Measurements from ENCODE around the gene SCIMP.
A peak's percentile ranks its signal among the peaks of the same experiment; 100 is the strongest.
"Not testable (repeated sequence)": the region's sequence is repeated elsewhere in the genome, so short reads cannot be mapped to it uniquely, and the experiment has no call there.

Gene SCIMP

DNA sequence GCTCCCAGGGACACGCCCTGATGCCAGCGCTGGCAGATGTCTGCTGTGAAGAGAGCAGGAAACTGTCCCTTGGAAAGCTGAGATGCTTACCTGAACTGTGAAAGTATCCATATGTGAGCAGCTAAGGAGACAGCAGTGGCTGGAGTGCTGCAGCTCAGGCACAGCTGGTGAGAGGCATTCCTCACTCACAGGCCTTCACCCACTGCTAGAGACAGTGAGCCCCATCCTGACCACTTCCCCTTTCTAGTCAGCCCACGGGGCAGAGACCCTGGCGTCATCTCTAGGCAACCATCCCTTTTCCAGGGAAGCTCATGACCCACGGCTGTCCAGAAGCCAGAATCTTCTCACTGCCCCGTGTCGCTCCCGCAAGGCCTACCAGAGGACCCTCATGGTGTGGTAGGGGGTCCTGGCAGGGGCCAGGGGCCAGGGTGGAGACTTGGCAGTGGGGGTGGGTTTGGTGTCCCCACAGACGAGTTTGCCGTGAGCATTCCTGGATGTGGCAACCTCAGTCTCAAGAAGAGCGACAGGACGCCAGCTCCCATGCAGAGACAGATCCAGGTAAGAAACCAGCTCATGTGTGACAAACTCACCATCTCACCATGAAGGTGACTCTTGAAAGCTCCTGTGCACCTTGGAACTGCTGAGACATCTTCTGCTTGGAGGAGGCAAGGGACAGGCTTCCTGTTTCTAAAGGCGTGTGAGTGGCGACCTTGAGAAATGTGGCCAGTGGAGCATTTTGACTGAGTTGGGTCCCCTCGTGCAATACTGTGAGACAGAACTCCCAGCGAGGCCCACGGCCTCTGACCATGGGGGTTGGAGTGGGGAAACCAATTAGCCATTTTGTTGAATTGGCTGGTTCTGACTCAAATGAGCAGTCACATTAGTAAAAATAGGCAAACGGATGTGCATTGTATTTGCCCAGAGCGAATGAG, at the start of gene SCIMP:
TSS of gene SCIMP (minus strand) at position 216 of the 932 bp plus-strand sequence. CDS start at position 111, 105 bp downstream.
- DNase-seq (ENCODE audit: low read depth) = no peak

DNA sequence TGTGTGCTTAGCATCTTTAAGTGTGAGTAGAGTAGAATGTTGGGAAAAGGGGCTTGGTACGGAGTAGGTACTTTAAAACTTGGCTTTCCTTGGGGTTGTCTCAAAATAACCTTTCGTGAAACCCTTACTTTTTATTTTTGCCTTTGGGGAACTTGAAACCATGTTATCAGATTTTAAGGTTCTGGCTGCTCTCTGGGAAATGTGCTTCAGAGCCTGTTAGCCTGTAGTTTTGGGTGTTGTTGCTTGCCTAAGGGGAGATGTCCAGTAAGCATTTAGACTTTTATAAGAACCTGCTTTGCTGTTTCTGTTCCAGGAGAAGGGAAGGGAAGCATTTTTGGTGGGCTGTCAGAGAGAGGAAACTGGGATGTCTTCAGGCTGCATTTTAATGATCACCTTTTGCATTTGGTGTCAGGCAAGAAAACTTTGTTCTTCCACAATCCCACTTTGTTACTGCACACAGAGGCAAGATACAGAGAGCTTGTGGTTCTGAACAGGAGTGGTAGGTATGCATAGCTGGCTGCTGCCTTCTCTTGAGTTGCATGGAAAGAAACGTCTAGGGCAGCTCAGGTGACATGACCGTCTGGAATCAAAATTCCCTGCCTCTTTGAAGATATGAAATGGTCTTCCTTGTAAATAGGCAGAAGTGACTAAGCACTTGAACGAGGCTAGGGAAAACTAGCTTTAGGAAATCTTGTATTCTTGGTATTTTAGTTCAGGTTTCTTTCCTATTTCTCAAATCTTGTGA, 49.1 kb upstream of the SCIMP start:
- DNase-seq (ENCODE audit: low read depth) = no peak

DNA sequence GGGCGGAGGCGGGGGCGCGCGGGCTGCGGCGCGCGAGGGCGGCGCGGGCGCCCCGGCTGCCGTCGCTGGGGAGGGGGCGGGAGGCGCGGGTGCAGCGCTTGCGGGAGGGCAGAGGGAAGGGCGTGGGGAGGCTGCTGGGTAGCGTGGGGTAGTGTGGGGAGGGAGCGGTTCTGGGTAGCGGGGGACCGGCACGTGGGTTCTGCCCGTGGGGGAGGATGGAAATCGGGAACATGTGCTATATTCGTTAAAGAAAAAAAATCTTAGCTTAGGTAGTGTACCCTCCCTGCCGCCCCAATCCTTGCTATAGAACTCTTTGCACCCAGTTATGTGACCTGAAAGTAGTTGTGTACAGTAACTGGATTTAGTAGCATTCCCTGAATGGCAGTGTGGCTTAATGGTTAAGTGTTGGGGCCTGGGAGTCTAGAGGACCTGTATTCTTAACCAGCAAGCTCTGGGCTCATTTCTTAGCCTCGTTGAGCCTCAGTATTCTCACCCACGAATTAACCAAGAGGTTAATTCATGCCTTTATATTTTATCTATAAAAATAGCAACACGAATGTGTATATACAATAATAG, 48.1 kb upstream of the SCIMP start:
- peak; percentile 30 for DNase-seq (ENCODE audit: low read depth)

DNA sequence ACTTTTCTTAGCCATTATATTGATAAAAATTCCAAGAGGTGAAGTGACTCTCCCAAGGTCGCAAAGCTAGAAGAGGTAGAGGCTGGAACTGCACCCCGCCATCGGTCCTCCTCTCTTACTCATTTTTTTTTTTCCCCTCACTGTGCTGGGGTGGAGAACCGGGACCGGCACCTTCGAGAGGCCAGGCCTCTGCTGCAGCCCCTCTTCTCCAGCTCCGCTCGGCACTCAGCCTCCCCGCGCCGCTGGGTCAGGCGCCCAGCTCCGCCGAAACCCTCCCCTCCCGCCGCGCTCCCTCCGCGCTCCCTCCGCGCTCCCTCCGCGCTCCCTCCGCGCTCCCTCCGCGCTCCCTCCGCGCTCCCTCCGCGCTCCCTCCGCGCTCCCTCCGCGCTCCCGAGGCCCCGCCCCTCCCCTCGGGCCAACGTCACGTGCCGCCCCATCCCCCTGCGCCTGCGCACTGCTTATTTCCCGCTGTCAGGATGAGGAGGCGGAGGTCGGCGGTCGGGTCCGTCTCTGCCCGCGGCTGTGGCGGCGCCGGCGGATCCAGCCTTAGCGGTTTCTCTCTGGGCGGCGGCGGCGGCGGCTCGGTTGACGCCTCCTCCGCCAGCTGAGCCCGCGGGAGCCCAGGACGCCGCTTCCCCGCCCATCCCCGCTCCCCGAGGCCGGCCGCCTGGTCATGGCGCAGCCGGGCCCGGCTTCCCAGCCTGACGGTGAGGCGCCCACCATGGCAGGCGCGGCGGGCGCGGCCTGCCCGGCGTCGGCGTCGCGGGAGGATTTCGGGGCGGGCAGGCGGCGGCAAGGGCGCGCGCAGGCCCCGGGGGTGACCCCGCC, 47.4 kb upstream of the SCIMP start, which contains the start of gene RABEP1:
TSS of gene RABEP1 (plus strand) at position 471 of the 828 bp plus-strand sequence. CDS start at position 674, 203 bp downstream.
- DNase-seq (ENCODE audit: low read depth) = peak; percentile 90

DNA sequence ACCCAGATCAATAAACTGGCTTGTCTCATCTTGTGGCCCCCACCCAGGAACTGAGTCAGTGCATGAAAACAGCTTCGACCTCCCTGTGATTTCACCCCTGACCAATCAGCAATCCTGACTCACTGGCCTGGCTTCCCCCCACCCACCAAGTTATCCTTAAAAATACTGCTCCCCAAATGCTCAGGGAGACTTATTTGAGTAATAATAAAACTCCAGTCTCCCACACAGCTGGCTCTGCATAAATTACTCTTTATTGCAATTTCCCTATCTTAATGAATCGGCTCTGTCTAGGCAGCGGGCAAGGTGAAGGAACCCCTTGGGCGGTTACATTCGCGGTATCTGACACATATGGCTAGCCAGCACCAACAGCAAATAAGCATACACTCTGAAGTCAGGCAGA, 37.7 kb upstream of the SCIMP start:
- no peak for DNase-seq (ENCODE audit: low read depth)

DNA sequence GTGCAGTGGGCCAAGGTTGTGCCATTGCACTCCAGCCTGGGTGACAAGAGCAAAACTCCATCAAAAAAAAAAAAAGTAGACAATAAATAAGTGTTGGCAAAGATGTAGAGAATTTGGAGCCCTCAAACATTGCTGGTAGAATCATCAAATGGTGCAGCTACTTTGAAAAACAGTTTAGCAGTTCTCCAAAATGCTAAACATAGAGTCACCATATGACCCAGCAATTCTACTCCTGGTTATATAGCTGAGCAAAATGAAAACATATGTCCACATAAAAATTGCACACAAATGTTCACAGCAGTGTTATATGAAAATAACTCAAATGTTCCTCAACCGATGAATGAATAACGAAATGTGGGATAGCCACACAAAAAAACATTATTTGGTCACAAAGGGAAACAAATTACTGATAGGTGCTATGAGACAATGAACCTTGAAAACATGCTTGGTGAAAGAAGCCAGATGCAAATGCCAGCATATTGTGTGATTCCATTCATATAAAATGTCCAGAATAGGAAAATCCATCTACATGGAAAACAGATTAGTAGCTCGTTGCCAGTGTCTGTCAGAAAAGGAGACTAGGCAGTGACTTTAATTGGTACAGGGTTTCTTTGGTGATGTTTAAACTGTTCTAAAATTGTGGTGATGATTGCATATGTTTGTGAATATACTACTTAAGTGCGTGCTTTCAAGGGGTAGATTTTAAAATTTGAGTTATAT, 34.7 kb upstream of the SCIMP start:
- no peak for DNase-seq (ENCODE audit: low read depth)

DNA sequence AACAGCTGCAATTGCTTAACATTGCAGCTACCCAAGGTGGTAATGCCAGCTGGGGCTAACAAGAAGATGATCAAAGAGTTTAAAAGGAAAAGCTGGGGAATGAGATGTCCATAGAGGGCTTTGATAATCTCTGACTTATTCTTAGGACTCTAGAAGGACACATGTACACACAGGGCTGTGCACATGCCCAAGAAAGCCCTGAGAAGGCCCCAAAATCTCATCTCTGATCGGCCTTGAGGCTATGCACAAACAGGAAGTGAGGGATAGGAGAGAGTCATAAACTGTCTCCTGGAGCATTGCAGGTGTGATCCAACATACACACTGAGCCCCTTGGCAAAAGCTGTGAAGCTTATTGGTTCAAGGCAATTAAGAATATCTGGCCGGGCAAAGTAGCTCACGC, 30.2 kb upstream of the SCIMP start:
- no peak for DNase-seq (ENCODE audit: low read depth)

DNA sequence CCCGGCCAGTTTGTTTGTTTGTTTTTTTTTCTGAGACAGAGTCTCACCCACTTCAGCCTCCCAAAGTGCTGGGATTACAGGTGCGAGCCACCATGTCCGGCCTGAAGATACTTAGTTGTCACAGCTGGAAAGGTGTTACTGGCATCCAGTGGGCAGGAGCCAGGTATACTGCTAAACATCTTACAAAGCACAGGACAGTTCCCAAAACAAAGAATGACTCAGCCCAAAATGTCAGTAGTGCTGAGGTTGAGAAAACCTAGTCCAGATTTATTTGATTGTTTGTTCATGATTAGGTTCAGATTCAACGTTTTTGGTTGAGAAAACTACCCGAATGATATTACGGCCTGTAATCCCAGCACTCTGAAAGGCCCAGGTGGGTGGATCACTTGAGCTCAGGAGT, 28.8 kb upstream of the SCIMP start:
- no peak for DNase-seq (ENCODE audit: low read depth)

DNA sequence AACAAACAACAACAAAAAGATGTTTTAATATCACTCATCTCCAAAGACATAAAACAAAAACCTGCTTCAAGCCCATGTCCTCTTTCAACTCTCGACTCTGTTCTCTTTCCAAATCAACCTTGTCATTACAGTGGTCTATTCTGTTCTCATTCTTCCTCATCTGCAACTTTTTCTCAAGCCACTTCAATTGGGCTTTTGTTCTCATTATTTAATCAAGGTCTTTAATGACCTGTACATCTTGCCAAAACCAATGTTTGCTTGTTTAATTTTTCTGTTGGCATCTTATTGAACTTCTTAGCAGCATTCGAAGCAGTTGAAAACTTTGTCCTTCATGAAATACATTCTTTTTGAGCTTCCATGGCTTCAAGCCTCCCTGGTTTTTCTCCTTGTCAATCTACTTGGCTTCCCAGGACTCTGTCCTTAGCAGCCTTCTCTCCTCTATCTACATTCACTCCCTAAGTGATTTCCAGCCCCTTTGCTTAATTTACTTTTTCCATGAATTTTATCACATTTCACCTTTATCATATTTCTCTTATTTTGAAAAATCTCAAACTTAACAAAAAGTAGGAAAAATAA, 27.8 kb upstream of the SCIMP start:
- DNase-seq (ENCODE audit: low read depth) = no peak

DNA sequence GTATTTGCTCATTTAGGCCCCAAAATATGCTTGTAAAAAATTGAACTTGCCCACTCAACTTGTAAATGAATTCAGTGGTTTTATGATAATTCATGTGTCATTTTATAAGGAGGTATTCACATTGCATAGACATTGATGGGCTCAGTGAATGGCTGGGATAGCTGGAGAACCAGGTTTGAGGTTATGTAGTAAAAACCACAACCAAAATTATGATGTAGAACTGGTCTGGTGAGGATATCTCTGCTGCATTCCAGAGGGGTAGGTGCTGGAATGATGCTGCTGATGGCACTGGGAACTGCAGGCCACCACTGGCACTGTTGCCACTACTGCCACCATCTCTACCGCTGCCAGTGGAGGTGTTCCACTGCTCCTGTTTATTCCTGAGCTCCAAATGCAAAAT, 25.9 kb upstream of the SCIMP start:
- DNase-seq (ENCODE audit: low read depth) = no peak

DNA sequence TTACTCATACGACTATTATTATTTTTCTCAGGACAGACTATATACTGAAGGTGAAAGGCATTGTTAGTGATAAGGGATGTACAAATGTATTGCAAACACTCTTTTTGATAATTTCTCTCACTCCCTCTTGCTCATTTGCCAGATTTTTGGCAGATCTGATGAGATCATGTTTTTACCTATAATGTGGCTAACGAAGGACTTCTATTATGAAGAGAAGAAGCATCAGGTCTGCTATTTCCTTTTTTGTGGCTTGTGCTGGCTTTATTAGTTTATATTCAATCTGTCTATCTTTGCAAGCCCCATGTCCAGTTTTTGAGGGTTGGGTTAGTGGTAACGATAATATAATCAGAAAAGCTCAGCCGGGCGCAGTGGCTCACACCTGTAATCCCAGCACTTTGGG, 22.5 kb upstream of the SCIMP start:
- no peak for DNase-seq (ENCODE audit: low read depth)

DNA sequence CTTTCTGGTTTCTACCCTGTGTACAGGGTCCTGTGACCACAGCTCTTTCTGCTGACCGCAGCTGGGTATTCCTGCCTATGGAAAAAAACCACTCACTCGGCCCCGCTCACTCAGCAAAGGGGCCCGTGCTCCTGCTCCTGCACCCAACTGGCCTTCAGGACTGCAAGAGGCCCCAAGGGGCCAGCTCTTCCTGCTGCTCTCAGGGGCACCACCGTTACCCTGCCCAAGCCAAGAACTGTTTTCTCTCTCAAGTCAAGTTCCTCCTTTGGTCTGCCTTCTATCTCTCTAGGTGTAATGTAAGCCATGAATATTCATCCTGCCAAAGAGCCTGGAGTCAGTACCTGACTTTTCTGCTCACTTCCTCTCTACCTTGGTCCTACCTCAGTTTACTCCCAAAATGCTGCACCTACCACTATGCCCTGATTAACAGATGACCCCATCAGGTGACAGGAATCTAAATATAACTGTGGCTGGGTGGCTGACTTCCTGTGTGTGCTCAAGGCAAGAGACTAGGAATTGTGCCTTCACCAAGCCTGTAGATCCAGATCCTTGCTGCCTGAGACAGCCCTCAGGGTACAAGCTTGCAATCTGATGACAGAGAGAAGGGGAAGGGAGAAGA, 20.4 kb upstream of the SCIMP start:
- no peak for DNase-seq (ENCODE audit: low read depth)

DNA sequence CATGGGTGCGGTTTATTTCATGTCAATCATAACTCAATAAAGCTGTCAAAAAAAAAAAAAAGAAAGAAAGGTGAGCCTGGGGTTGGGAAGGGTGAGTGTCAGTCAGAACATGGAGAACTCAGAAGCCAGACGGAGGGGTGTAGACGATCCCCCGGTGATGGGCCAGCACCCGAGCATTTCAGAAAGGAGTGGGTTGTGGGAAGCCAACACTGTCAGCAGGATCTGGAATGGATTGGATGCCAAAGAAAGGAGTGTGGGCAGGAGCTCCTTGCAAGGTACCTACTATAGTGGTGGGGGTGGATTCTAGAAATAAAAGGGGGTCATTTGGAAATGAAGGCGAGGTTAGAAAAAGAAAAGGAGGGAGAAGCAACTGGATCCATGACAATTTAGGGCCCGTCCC, 19.8 kb upstream of the SCIMP start:
- DNase-seq (ENCODE audit: low read depth) = no peak

DNA sequence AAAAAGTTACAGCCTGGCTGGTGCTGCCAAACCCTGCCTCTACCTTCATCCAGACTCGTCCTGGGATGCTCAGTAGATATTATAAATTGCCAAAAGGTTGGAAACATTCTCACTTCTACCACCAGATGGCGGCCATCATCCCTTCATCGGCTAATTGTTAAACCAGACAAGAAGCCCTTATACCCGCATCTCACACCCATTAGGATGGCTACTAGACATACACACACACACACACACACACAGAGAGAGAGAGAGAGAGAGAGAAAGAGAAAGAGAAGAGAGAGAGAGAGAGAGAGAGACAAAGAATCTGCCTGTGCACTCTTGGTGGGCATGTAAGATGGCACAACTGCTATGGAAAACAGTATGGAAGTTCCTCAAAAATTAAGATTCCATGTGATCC, 15.0 kb upstream of the SCIMP start:
- DNase-seq (ENCODE audit: low read depth) = peak; percentile 20

DNA sequence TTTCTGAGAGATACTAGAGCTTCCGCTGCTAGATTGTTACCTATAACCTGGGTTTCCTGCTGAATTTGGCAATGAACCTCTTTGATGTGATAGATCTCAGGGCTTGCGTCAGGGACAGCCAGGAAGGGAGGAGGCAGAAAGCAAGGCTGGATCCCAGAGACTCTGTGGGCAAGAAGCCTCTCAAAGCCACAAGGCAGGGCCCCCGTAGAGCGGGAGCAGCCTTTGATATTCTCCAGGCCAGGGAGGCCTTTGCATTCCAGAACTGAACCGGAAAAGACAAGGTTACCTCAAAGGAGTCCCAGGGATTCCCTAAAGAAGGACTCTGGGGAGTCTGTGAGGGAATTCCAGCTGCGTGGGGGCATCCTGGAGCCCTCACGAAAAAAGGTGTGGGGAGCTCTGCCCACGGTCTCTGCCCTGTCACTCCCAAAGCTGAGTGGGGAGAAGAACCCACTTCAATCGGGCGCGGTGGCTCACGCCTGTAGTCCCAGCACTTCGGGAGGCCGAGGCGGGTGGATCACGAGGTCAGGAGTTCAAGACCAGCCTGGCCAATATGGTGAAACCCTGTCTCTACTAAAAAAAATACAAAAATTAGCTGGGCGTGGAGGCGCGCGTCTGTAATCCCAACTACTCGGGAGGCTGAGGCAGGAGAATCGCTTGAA, 14.3 kb upstream of the SCIMP start:
- no peak for DNase-seq (ENCODE audit: low read depth)

DNA sequence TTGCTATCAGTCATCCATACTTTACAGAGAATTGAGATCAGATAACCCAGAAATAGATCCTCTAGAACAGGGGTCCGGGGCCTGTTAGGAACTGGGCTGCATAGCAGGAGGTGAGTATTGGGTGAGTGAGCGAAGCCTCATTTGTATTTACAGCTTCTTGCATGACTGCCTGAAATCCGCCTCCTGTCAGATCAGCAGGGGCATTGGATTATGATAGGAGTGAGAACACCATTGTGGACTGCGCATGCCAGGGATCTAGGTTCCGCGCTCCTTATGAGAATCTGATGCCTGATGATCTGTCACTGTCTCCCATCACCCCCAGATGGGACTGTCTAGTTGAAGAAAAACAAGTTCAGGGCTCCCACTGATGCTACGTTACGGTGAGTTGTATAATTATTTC, 13.0 kb upstream of the SCIMP start:
- DNase-seq (ENCODE audit: low read depth) = no peak

DNA sequence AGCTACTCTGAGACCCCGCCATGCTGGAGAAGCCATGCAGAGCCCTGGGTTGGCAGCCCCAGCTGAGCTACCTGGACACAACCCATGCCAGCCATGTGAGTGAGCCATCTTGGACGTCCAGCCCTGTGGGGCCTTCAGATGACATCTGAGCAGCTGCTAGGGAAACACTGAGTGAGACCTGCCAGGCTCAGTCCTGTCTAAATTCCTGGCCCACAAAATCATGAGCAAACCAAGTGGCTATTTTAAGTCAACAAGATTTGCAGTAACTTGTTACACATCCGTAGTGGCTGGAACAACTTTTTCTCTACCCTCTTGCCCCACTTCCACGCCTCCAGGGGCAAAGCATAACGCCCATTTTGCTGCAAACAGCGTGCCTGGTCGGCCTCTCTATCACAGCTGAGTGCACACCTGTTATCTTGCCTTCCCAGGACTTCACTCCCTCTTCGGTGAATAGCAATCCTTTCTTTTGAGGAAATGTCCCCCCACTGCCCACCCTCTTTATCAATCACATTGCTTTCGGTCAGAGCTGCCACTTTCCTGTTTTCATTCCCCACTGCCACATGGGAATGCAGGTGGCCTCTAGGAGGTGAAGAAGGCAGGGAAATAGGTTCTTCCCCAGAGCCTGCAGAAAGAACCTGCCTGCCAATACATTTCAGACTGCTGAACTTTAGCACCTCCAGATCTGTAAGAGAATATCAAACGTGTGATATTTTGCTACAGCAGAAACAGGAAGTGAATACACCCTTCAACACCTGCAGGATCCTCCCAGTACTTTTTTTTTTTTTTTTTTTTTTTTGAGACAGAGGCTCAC, 7.4 kb upstream of the SCIMP start:
- DNase-seq (ENCODE audit: low read depth) = no peak

DNA sequence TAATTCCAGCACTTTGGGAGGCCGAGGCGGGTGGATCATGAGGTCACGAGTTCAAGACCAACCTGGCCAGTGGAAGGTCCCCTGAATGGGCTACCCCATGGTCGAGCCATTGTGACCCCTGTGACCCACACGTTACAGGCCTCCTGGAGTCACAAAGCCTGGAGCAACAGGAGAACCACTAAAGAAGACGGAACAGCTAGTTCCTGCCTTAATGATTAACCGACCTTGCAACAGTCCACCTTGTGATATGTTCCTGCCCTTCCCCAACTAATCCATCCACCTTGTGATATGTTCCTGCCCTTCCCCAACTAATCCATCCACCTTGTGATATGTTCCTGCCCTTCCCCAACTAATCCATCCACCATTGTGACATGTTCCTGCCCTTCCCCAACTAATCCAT, 5.1 kb upstream of the SCIMP start:
- DNase-seq (ENCODE audit: low read depth) = not testable (repeated sequence)

DNA sequence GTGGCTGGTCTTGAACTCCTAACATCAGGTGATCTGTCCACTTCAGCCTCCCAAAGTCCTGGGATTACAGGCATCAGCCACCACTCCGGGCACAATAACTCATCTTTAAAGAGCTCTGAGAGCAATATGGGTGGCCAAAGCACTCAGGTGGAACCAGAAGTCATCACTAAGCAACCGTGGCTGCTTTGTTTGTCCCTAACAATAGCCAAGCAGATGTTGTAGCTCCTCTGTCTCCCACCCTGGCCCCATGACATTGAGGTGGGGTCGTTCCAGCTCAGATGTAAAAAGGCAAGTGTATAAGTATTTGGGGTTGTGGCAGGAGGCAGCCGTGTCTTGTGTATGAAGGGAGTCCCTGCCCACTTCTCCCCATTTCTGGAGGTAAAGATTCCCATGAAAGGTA, 3.7 kb upstream of the SCIMP start:
- DNase-seq (ENCODE audit: low read depth) = no peak

All from T-helper 22 cell (primary cell).